ENCODE results near the gene PHF5A.

Gene PHF5A

DNA sequence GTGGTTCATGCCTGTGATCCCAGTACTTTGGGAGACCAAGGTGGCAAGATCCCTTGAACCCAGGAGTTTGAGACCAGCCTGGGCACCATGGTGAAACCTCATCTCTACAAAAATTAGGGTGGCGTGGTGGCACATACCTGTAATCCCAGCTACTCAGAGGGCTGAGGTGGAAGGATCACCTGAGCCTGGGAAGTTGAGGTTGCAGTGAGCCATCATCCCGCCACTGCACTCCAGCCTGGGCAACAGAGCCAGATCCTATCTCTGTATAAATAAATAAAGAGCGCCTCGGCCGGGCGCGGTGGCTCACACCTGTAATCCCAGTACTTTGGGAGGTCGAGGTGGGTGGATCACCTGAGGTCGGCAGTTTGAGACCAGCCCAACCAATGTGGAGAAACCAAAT lies 49.8 kb downstream of the PHF5A start:
- H3K4me3 ChIP-seq (ENCODE audit: severe bottlenecking) = no peak overlapping the region
- no peaks in the 10 kb centered on the region for H3K27me3 ChIP-seq (ENCODE audit: insufficient read depth, poor library complexity, severe bottlenecking)
- H3K4me1 ChIP-seq (ENCODE audit: insufficient read depth, poor library complexity, severe bottlenecking) = no peaks in the 10 kb centered on the region
- peaks cover under 1% of the 10 kb centered on the region; the same call in 1 of the 2 replicates for H3K36me3 ChIP-seq (ENCODE audit: low read depth)
- TF ChIP-seq, protein P1, sequence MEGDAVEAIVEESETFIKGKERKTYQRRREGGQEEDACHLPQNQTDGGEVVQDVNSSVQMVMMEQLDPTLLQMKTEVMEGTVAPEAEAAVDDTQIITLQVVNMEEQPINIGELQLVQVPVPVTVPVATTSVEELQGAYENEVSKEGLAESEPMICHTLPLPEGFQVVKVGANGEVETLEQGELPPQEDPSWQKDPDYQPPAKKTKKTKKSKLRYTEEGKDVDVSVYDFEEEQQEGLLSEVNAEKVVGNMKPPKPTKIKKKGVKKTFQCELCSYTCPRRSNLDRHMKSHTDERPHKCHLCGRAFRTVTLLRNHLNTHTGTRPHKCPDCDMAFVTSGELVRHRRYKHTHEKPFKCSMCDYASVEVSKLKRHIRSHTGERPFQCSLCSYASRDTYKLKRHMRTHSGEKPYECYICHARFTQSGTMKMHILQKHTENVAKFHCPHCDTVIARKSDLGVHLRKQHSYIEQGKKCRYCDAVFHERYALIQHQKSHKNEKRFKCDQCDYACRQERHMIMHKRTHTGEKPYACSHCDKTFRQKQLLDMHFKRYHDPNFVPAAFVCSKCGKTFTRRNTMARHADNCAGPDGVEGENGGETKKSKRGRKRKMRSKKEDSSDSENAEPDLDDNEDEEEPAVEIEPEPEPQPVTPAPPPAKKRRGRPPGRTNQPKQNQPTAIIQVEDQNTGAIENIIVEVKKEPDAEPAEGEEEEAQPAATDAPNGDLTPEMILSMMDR (IDR thresholded peaks at IDR 0.05; ENCODE audit: poor library complexity, severe bottlenecking) = no peak
- DNase-seq (ENCODE audit: low spot score) = no peak
- ATAC-seq (ENCODE audit: low read depth) = no peak
- no peak overlapping the region for H3K27ac ChIP-seq (ENCODE audit: poor library complexity, severe bottlenecking)
- H3K9me3 ChIP-seq (ENCODE audit: severe bottlenecking) = no peaks in the 10 kb centered on the region

DNA sequence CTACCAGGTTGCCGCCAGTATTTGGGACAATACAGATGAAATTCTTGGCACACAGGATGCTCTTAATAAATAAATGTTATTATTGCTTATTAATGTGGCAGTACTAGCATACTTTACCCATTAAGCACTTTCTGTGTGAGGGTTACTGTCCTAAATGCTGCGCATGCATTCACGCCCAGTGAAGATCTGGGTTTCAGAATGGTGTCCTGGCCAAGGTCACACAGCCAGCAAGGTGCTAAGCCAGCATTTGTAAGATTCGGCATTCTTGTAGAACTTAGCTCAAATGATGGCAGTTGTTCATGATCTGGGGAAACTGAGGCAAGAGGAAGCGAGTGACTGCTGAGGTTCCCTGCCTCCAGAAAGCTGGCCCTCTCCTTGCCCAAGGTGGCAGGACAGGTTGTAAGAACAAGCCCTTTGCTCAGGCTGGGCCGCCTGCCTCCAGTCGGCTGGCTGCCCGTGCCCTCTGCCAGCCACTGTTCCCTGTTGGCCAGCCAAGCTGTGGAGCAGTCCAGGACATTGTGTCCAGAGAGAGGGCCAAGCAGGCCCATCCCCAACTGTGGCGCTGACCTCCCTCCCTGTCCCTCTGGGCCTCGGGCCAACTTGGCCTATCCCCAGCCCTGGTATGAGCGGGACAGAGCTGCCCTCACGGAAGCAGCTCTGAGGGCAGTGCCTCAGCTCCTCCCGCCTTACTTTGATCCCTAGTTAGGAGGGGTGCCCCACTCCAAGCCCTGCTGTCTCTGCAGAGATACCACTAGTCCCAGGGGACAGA lies 50.7 kb downstream of the PHF5A start:
- TF ChIP-seq, protein P1 (IDR thresholded peaks at IDR 0.05; ENCODE audit: poor library complexity, severe bottlenecking) = no peak
- H3K27ac ChIP-seq (ENCODE audit: poor library complexity, severe bottlenecking) = no peak overlapping the region

DNA sequence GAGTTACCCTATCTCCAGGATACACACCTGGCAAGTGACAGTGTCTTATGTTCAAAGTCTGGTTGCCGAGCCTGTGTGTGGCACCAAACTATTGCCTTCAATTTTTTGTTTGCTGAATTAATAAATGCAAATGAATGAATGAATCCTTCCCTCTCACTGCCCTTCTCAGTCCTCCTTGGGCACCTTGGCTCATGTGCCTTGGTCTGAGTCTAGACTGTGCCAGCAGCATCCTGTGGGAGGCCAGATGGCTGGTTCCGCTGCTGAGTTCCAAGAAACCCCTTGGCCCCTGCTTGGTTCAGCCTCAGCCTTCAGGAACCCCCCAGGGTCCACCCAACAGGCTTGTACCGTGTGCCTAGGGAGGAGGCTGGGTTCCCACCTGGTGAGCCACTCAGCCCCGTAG lies 52.9 kb downstream of the PHF5A start:
- ATAC-seq (ENCODE audit: low read depth) = no peak
- Histone ChIP-seq H3K27me3 (ENCODE audit: insufficient read depth, poor library complexity, severe bottlenecking) (no peaks in the 10 kb centered on the region), H3K9me3 (ENCODE audit: severe bottlenecking) (no peaks in the 10 kb centered on the region), H3K4me1 (ENCODE audit: insufficient read depth, poor library complexity, severe bottlenecking) (no peaks in the 10 kb centered on the region), H3K36me3 (ENCODE audit: low read depth) (no peaks in the 10 kb centered on the region), H3K27ac (ENCODE audit: poor library complexity, severe bottlenecking) (no peak overlapping the region), H3K4me3 (ENCODE audit: severe bottlenecking) (no peak overlapping the region)
- no peak for DNase-seq (ENCODE audit: low spot score)
- TF ChIP-seq, protein P1 (IDR thresholded peaks at IDR 0.05; ENCODE audit: poor library complexity, severe bottlenecking) = no peak

More for the DNA sequence above, 50.7 kb downstream of the PHF5A start:
- Histone ChIP-seq H3K27me3 (ENCODE audit: insufficient read depth, poor library complexity, severe bottlenecking) (no peaks in the 10 kb centered on the region), H3K36me3 (ENCODE audit: low read depth) (no peaks in the 10 kb centered on the region), H3K9me3 (ENCODE audit: severe bottlenecking) (no peaks in the 10 kb centered on the region), H3K4me3 (ENCODE audit: severe bottlenecking) (no peak overlapping the region), H3K4me1 (ENCODE audit: insufficient read depth, poor library complexity, severe bottlenecking) (no peaks in the 10 kb centered on the region)
- DNase-seq (ENCODE audit: low spot score) (no peak), ATAC-seq (ENCODE audit: low read depth) (peak; percentile 20; the same call in 1 of the 3 replicates)

GRCh38 chr22:41411021-41411851 lies 57.3 kb downstream of the PHF5A start:
- no peaks in the 10 kb centered on the region for H3K4me1 ChIP-seq (ENCODE audit: insufficient read depth, poor library complexity, severe bottlenecking)
- H3K4me3 ChIP-seq (ENCODE audit: severe bottlenecking) = no peak overlapping the region
- ATAC-seq (ENCODE audit: low read depth) (no peak), DNase-seq (ENCODE audit: low spot score) (no peak)
- TF ChIP-seq, protein P1 (IDR thresholded peaks at IDR 0.05; ENCODE audit: poor library complexity, severe bottlenecking) = no peak
- H3K36me3 ChIP-seq (ENCODE audit: low read depth) = no peaks in the 10 kb centered on the region
- no peak overlapping the region for H3K27ac ChIP-seq (ENCODE audit: poor library complexity, severe bottlenecking)
- H3K9me3 ChIP-seq (ENCODE audit: severe bottlenecking) = no peaks in the 10 kb centered on the region
- no peaks in the 10 kb centered on the region for H3K27me3 ChIP-seq (ENCODE audit: insufficient read depth, poor library complexity, severe bottlenecking)

Data from RWPE2 (cell line).